Stomach (tissue), 9 donors: ENCODE results near the gene CXorf38. TPM values are rescaled to one million over a fixed set of nuclear protein-coding genes. Genes with fewer than 3 reads are reported as not detected.

Experiments
- DNase-seq, 2 donors: peaks; one replicate each; pipeline versions ENCODE4 v3.0.0 to v3.0.0-alpha.2; 2013 to 2019
- H3K27ac ChIP-seq, 5 donors: fragments of 200-600 bp in 4 of 5; sonication (generic) in 4 of 5; one replicate each; pipeline ENCODE4 v1.5.1; 2013 to 2019; ENCODE audit warnings: mild to moderate bottlenecking in 1 of 5, moderate library complexity in 1 of 5
- H3K27me3 ChIP-seq, 3 donors: fragments of 200-600 bp; sonication (generic); one replicate each; pipeline ENCODE4 v1.5.1; 2017 to 2019; ENCODE audit warnings: mixed run types in 1 of 3
- H3K36me3 ChIP-seq, 4 donors: fragments of 200-600 bp; sonication (generic); 1 replicate in 3 of 4; 2 replicates in 1 of 4; pipeline ENCODE4 v1.5.1; 2016 to 2019
- H3K4me1 ChIP-seq, 4 donors: fragments of 200-600 bp; sonication (generic); one replicate each; pipeline ENCODE4 v1.5.1; 2016 to 2019
- H3K4me3 ChIP-seq, 4 donors: fragments of 200-600 bp; sonication (generic) in 3 of 4; one replicate each; pipeline ENCODE4 v1.5.1; 2016 to 2019; ENCODE audit warnings: mild to moderate bottlenecking in 1 of 4
- H3K9me3 ChIP-seq, 4 donors: fragments of 200-600 bp; sonication (generic); one replicate each; pipeline ENCODE4 v1.5.1; 2016 to 2019
- EP300 ChIP-seq: sonication (generic); formaldehyde crosslinking; IDR thresholded peaks from one replicate; pipeline ENCODE4 v1.6.1; 2017; ENCODE audit warnings: antibody characterized with exemption
- POLR2A ChIP-seq, 4 donors: fragments of 450-650 bp; IDR thresholded peaks; one replicate each; pipeline ENCODE4 v1.6.1; 2016; ENCODE audit warnings: antibody characterized with exemption in 4 of 4, control low read depth in 2 of 4, mild to moderate bottlenecking in 1 of 4, moderate library complexity in 1 of 4
- POLR2AphosphoS5 ChIP-seq, 3 donors: sonication (generic); formaldehyde crosslinking; IDR thresholded peaks; one replicate each; pipeline ENCODE4 v1.6.1; 2016; ENCODE audit warnings: antibody characterized with exemption in 3 of 3
- WGBS, 5 donors: extraction: QIAGEN DNeasy Blood & Tissue Kit in 3 of 5; methylation state at CpG; one replicate each; pipeline versions ENCODE4 v1.1.5 to v1.1.7; 2013 to 2018; 5-methylcytosine and 5-hydroxymethylcytosine counted together
- intact Hi-C: fragments of 100-400 bp; cut with DNase I; formaldehyde crosslinking; loops from one replicate; pipeline ENCODE4 v1.15.1; 2023; ENCODE audit warnings: low total_unique reads
- polyA plus RNA-seq, 3 donors: library from polyadenylated mRNA; stranded (reverse); fragments of 200-250 nt; gene quantifications; one replicate each; pipeline ENCODE4 v1.2.3, GENCODE V29; 2013
- total RNA-seq, 5 donors: library from RNA; depleted of rRNA; stranded (reverse); fragments of >200 nt; gene quantifications; one replicate each; pipeline versions ENCODE4 v1.1.0 to v1.2.3, GENCODE V29; 2014 to 2016
- TF ChIP-seq, protein P1 (sequence below), 7 experiments: fragments of 450-650 bp in 4 of 7; fragments of 200-600 bp in 3 of 7; sonication (generic) in 3 of 7; IDR thresholded peaks; one replicate each; pipeline ENCODE4 v1.5.1; 2016 to 2019; ENCODE audit warnings: antibody characterized with exemption in 7 of 7, control low read depth in 2 of 7, mild to moderate bottlenecking in 1 of 7
- donor health status: healthy with polysubstance abuse.
- donor health status: Bipolar disorder and iron deficiency.
- donor health status: healthy.

CXorf38 gene
- total and polyA plus RNA-seq, 8 donors: 0.89 to 20.2 (median 8.6) TPM

DNA sequence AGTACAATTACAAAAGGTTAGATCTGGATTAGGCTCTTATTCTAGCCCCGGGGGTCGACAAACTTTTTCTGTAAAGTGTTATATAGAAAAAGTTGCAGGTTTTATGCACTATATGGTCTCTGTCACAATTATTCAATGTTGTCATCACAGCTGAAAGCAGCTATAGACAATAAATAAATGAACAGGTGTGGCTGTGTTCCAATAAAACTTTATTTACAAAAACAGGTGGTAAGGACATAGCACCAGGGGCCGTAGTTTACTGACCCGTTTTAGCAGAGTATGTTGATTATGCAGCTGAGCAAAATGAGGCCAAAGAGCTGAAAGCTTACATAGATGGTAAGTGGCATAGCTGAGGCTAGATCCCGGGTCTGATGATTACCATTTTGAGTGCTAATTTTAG is 13.0 kb upstream of the CXorf38 start:
- Histone ChIP-seq H3K4me1 (no peaks in the 10 kb centered on the region), H3K27me3 (peaks cover 0 to 5% (median 0%) of the 10 kb centered on the region in 3 donors), H3K4me3 (no peak overlapping the region), H3K9me3 (no peaks in the 10 kb centered on the region), H3K36me3 (peaks cover 5 to 73% (median 66%) of the 10 kb centered on the region in 4 donors), H3K27ac (no peak overlapping the region)
- TF ChIP-seq EP300 (no peak), POLR2AphosphoS5 (IDR thresholded peaks at IDR 0.05) (no peak), POLR2A (IDR thresholded peaks at IDR 0.05) (no peak)
- TF ChIP-seq, protein P1, sequence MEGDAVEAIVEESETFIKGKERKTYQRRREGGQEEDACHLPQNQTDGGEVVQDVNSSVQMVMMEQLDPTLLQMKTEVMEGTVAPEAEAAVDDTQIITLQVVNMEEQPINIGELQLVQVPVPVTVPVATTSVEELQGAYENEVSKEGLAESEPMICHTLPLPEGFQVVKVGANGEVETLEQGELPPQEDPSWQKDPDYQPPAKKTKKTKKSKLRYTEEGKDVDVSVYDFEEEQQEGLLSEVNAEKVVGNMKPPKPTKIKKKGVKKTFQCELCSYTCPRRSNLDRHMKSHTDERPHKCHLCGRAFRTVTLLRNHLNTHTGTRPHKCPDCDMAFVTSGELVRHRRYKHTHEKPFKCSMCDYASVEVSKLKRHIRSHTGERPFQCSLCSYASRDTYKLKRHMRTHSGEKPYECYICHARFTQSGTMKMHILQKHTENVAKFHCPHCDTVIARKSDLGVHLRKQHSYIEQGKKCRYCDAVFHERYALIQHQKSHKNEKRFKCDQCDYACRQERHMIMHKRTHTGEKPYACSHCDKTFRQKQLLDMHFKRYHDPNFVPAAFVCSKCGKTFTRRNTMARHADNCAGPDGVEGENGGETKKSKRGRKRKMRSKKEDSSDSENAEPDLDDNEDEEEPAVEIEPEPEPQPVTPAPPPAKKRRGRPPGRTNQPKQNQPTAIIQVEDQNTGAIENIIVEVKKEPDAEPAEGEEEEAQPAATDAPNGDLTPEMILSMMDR (IDR thresholded peaks at IDR 0.05): no peak
- 88 to 94% (median 92%) methylated on average over 5 of the region's 5 CpGs for WGBS, 5 donors
- intact Hi-C loops: no loop called here
- no peak for DNase-seq

- TF ChIP-seq POLR2A (IDR thresholded peaks at IDR 0.05): no peak
- DNase-seq: no peak
Measured at GRCh38 chrX:40653535-40653934, 6.2 kb upstream of the CXorf38 start.

DNA sequence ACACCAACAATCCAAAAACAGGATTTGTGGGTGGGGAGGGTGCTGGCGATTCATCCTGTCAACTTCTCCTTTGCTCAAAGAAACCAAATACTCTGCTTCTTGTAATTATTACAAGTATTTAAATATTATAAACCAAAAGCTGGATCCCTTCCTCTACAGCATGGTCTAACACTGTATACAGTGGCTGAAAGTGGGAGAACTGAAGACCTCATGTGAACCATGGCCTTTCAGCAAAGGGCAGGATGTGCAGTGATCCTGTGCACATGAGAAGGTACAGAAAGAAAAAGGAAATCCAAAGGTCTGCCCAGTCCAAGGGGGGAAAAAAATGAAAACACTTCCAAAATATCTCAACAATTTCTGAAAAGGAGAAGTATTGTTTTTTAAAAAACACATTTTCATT is 5.3 kb upstream of the CXorf38 start:
- H3K27ac ChIP-seq: no peak overlapping the region
- H3K4me1 ChIP-seq: peaks cover 0 to 5% (median 2%) of the 10 kb centered on the region in 4 donors
- intact Hi-C loops: loop anchor here (10.0 kb wide), 1 partner anchor 142 kb away; no protein-coding TSS in a partner anchor
- 56 to 93% (median 86%) methylated on average over 1 of the region's 1 CpG for whole genome bisulfite sequencing, 5 donors
- H3K9me3 ChIP-seq: no peaks in the 10 kb centered on the region
- no peak for DNase-seq
- no peak overlapping the region for H3K4me3 ChIP-seq
- peaks cover 0 to 33% (median 28%) of the 10 kb centered on the region in 4 donors for H3K36me3 ChIP-seq
- H3K27me3 ChIP-seq: peaks cover 0 to 5% (median 0%) of the 10 kb centered on the region in 3 donors
- no peak for TF ChIP-seq POLR2A (IDR thresholded peaks at IDR 0.05)
- TF ChIP-seq, protein P1 (IDR thresholded peaks at IDR 0.05): no peak
- no peak for TF ChIP-seq POLR2AphosphoS5 (IDR thresholded peaks at IDR 0.05)
- TF ChIP-seq EP300: no peak

More at GRCh38 chrX:40653535-40653934, 6.2 kb upstream of the CXorf38 start:
- Histone ChIP-seq H3K9me3 (no peaks in the 10 kb centered on the region), H3K4me1 (no peaks in the 10 kb centered on the region), H3K27ac (no peak overlapping the region), H3K27me3 (peaks cover 0 to 5% (median 0%) of the 10 kb centered on the region in 3 donors), H3K4me3 (no peak overlapping the region), H3K36me3 (peaks cover 0 to 39% (median 36%) of the 10 kb centered on the region in 4 donors)
- intact Hi-C loops: loop anchor here (10.0 kb wide), 1 partner anchor 141 kb away; no protein-coding TSS in a partner anchor
- WGBS, 5 donors: 50 to 80% (median 67%) methylated on average over 2 of the region's 2 CpGs

- Histone ChIP-seq H3K36me3 (peaks cover 0 to 23% (median 19%) of the 10 kb centered on the region in 4 donors), H3K4me1 (peaks cover 0 to 13% (median 2%) of the 10 kb centered on the region in 4 donors), H3K27me3 (peaks cover 0 to under 1% (median 0%) of the 10 kb centered on the region in 3 donors), H3K4me3 (no peak overlapping the region), H3K9me3 (no peaks in the 10 kb centered on the region), H3K27ac (no peak overlapping the region)
- DNase-seq: peak; percentile 77 to 89
- intact Hi-C loops: loop anchor here (10.0 kb wide), 1 partner anchor 143 kb away; no protein-coding TSS in a partner anchor
- TF ChIP-seq EP300 (no peak), POLR2A (IDR thresholded peaks at IDR 0.05) (no peak), POLR2AphosphoS5 (IDR thresholded peaks at IDR 0.05) (peak in 1 of 3 donors; percentile 4)
- TF ChIP-seq, protein P1 (IDR thresholded peaks at IDR 0.05): peak in 5 of 7 experiments; percentile 34 to 87 (median 66)
- 0 to 3% (median 1%) methylated on average over 3 of the region's 3 CpGs for WGBS, 5 donors
Measured at GRCh38 chrX:40651620-40652223, 4.4 kb upstream of the CXorf38 start.
